ENCODE measurements around the gene AQR. TPM values are rescaled to one million over a fixed set of nuclear protein-coding genes. Genes with fewer than 3 reads are reported as not detected.
A peak's percentile ranks its signal among the peaks of the same experiment; 100 is the strongest.
"Not testable (repeated sequence)": the region's sequence is repeated elsewhere in the genome, so short reads cannot be mapped to it uniquely, and the experiment has no call there.

The AQR gene
- total and polyA plus RNA-seq, 8 donors, result 26.1 to 49.0 (median 43.2) TPM

- no peak for TF ChIP-seq CTCF (IDR thresholded peaks at IDR 0.05)
- intact Hi-C loops (cut with DNase I), result no loop called here
- no peak for DNase-seq
Observed at GRCh38 chr15:34973512-34973911, 4.0 kb upstream of the AQR start.

GRCh38 chr15:34970098-34970643 is 629 bp upstream of the AQR start:
- Histone ChIP-seq H3K4me3 (peak overlapping the region; percentile 91 to 93), H3K27ac (peak overlapping the region; percentile 76 to 88), H3K4me1 (peaks cover 6 to 35% of the 10 kb centered on the region in 2 donors)
- ATAC-seq; intact Hi-C loops (cut with DNase I); H3K27me3 ChIP-seq; DNase-seq; H3K9me3 ChIP-seq; H3K36me3 ChIP-seq: not testable (repeated sequence)

More at GRCh38 chr15:34973512-34973911, 4.0 kb upstream of the AQR start:
- no peaks in the 10 kb centered on the region for H3K9me3 ChIP-seq
- no peak for ATAC-seq
- H3K4me3 ChIP-seq, result no peak overlapping the region
- H3K4me1 ChIP-seq, result peaks cover 4 to 6% of the 10 kb centered on the region in 2 donors
- H3K27ac ChIP-seq, result no peak overlapping the region
- peaks cover 0 to 10% of the 10 kb centered on the region in 2 donors for H3K36me3 ChIP-seq
- no peaks in the 10 kb centered on the region for H3K27me3 ChIP-seq

GRCh38 chr15:34964277-34964676 is 5.3 kb downstream of the AQR start:
- intact Hi-C loops (cut with DNase I), result no loop called here
- no peak for TF ChIP-seq CTCF (IDR thresholded peaks at IDR 0.05)
- H3K27ac ChIP-seq, result no peak overlapping the region
- DNase-seq (no peak), ATAC-seq (no peak)
- H3K9me3 ChIP-seq, result no peaks in the 10 kb centered on the region
- H3K36me3 ChIP-seq, result peaks cover 0 to 49% of the 10 kb centered on the region in 2 donors
- peaks cover 6 to 35% of the 10 kb centered on the region in 2 donors for H3K4me1 ChIP-seq
- no peak overlapping the region for H3K4me3 ChIP-seq
- H3K27me3 ChIP-seq, result no peaks in the 10 kb centered on the region

GRCh38 chr15:34953851-34954250 is 15.7 kb downstream of the AQR start:
- Histone ChIP-seq H3K9me3 (no peaks in the 10 kb centered on the region), H3K4me1 (no peaks in the 10 kb centered on the region), H3K36me3 (peaks cover 0 to 48% of the 10 kb centered on the region in 2 donors), H3K27ac (no peak overlapping the region), H3K27me3 (no peaks in the 10 kb centered on the region), H3K4me3 (no peak overlapping the region)
- no peak for DNase-seq
- no peak for ATAC-seq
- TF ChIP-seq CTCF (IDR thresholded peaks at IDR 0.05), result no peak
- intact Hi-C loops (cut with DNase I), result no loop called here

- Histone ChIP-seq H3K36me3 (peaks cover 0 to 52% of the 10 kb centered on the region in 2 donors), H3K4me1 (no peaks in the 10 kb centered on the region), H3K27me3 (no peaks in the 10 kb centered on the region), H3K4me3 (no peak overlapping the region), H3K9me3 (no peaks in the 10 kb centered on the region), H3K27ac (no peak overlapping the region)
- DNase-seq, result no peak
- intact Hi-C loops (cut with DNase I), result no loop called here
- no peak for TF ChIP-seq CTCF (IDR thresholded peaks at IDR 0.05)
- no peak for ATAC-seq
Observed at GRCh38 chr15:34952481-34952880, 17.1 kb downstream of the AQR start.

- no peak overlapping the region for H3K4me3 ChIP-seq
- intact Hi-C loops (cut with DNase I), result no loop called here
- H3K4me1 ChIP-seq, result no peaks in the 10 kb centered on the region
- no peak overlapping the region for H3K27ac ChIP-seq
- no peaks in the 10 kb centered on the region for H3K27me3 ChIP-seq
- H3K36me3 ChIP-seq, result peaks cover 0 to 50% of the 10 kb centered on the region in 2 donors
- no peak for TF ChIP-seq CTCF (IDR thresholded peaks at IDR 0.05)
- no peak for ATAC-seq
- no peak for DNase-seq
- no peaks in the 10 kb centered on the region for H3K9me3 ChIP-seq
Observed at GRCh38 chr15:34951993-34952392, 17.5 kb downstream of the AQR start.

Data from left lung (tissue), 10 donors.